GM12878 (cell line): Measurements from ENCODE around the gene SLC25A41. TPM values are rescaled to one million over a fixed set of nuclear protein-coding genes. Genes with fewer than 3 reads are reported as not detected.

Experiments
- ATF7 ChIP-seq: fragments of 450-650 bp; IDR thresholded peaks from 2 replicates; pipeline ENCODE4 v1.6.1; 2016; ENCODE audit warnings: low read depth, mild to moderate bottlenecking
- CHD1 ChIP-seq: IDR thresholded peaks from 2 replicates; pipeline ENCODE4 v1.6.1; 2012; ENCODE audit warnings: low read depth, low read length, improper control_type of control experiment
- CHD2 ChIP-seq: IDR thresholded peaks from 2 replicates; pipeline ENCODE4 v1.6.1; 2011; ENCODE audit warnings: low read depth, low read length, improper control_type of control experiment, borderline replicate concordance
- E2F8 ChIP-seq: fragments of 450-650 bp; IDR thresholded peaks from 2 replicates; pipeline ENCODE4 v1.6.1; 2018; ENCODE audit warnings: mild to moderate bottlenecking, low read depth, moderate library complexity; ENCODE audit not compliant: partially characterized antibody
- EED ChIP-seq: sonication (generic); IDR thresholded peaks from 2 replicates; pipeline ENCODE4 v1.6.1; 2016; ENCODE audit warnings: antibody characterized with exemption, low read depth
- ELK1 ChIP-seq: IDR thresholded peaks from 2 replicates; pipeline ENCODE4 v1.6.1; 2012; ENCODE audit warnings: low read depth, low read length, improper control_type of control experiment
- IRF5 ChIP-seq: fragments of 450-650 bp; IDR thresholded peaks from 2 replicates; pipeline ENCODE4 v1.6.1; 2017; ENCODE audit warnings: borderline replicate concordance
- KDM1A ChIP-seq: fragments of 200-600 bp; sonication (generic); IDR thresholded peaks from 2 replicates; pipeline ENCODE4 v1.6.1; 2016; ENCODE audit warnings: borderline replicate concordance
- MTA2 ChIP-seq: fragments of 450-650 bp; IDR thresholded peaks from 2 replicates; pipeline ENCODE4 v1.6.1; 2016; ENCODE audit warnings: low read depth, mild to moderate bottlenecking, moderate library complexity
- MXI1 ChIP-seq: fragments of 150-350 bp; IDR thresholded peaks from 2 replicates; pipeline ENCODE4 v1.6.1; 2011; ENCODE audit warnings: low read depth, mild to moderate bottlenecking, inconsistent platforms, low read length, improper control_type of control experiment
- NFYB ChIP-seq: IDR thresholded peaks from 2 replicates; pipeline ENCODE4 v1.6.1; 2011; ENCODE audit warnings: low read depth, mild to moderate bottlenecking, low read length, improper control_type of control experiment, moderate library complexity; ENCODE audit not compliant: insufficient read depth
- PBX3 ChIP-seq: IDR thresholded peaks from 2 replicates; pipeline ENCODE4 v1.6.1; 2011; ENCODE audit warnings: mild to moderate bottlenecking, low read depth, low read length, moderate library complexity; ENCODE audit not compliant: insufficient replicate concordance
- RAD51 ChIP-seq: fragments of 450-650 bp; IDR thresholded peaks from 2 replicates; pipeline ENCODE4 v1.6.1; 2016; ENCODE audit warnings: moderate library complexity, mild to moderate bottlenecking, inconsistent platforms
- SMC3 ChIP-seq: IDR thresholded peaks from 2 replicates; pipeline ENCODE4 v1.6.1; 2011; ENCODE audit warnings: low read length, improper control_type of control experiment, borderline replicate concordance
- TARDBP ChIP-seq: IDR thresholded peaks from 2 replicates; pipeline ENCODE4 v1.6.1; 2016; ENCODE audit warnings: borderline replicate concordance
- YY1 ChIP-seq: IDR thresholded peaks from 2 replicates; pipeline ENCODE4 v1.6.1; 2011; ENCODE audit warnings: low read depth, mild to moderate bottlenecking, low read length
- ZBED1 ChIP-seq: IDR thresholded peaks from 2 replicates; pipeline ENCODE4 v1.6.1; 2016; ENCODE audit warnings: borderline replicate concordance
- ZNF592 ChIP-seq: fragments of 450-650 bp; IDR thresholded peaks from 2 replicates; pipeline ENCODE4 v1.6.1; 2017; ENCODE audit warnings: mild to moderate bottlenecking, moderate library complexity
- polyA plus RNA-seq, 11 experiments: library from polyadenylated mRNA; depleted of rRNA in 4 of 11; unstranded in 6 of 11; stranded (reverse) in 5 of 11; fragments of >200 nt; fragmentation: Nextera tagmentation in 4 of 11; fragmentation: Illumina TruSeq in 1 of 11; extraction: Ambion mirVana in 4 of 11; extraction: Trizol in 1 of 11; gene quantifications; 1 replicate in 1 of 11; 2 replicates in 10 of 11; pipeline versions ENCODE4 v1.2.1 to v1.2.3, GENCODE V29; 2011 to 2016; ENCODE audit warnings: inconsistent platforms in 2 of 11, missing spikeins in 2 of 11, low read depth in 1 of 11
- total RNA-seq, 4 experiments: library from RNA; depleted of rRNA in 3 of 4; stranded (reverse); fragments of >200 nt in 3 of 4; fragmentation: Illumina TruSeq in 1 of 4; extraction: Trizol in 1 of 4; gene quantifications; 2 replicates each; pipeline versions ENCODE4 v1.2.1 to v1.2.3, GENCODE V29; 2013 to 2021

SLC25A41 gene
- total and polyA plus RNA-seq, 10 of the 15 experiments (the other 5 are each of a cell fraction or from before 2014, with no cell fraction given), result 0.23 to 1.2 (median 0.43) TPM; not detected in 2

GRCh38 chr19:6459262-6460098 lies 25.9 kb upstream of the SLC25A41 start, which contains the start of gene SLC25A23 (continued):
- no peak for TF ChIP-seq ZNF592
- TF ChIP-seq IRF5, result no peak
- TF ChIP-seq ATF7, result no peak
- TF ChIP-seq ELK1, result no peak
- TF ChIP-seq ZBED1, result no peak
- TF ChIP-seq MTA2, result no peak
- TF ChIP-seq EED, result no peak
- TF ChIP-seq KDM1A, result no peak
- no peak for TF ChIP-seq RAD51
- no peak for TF ChIP-seq E2F8
- peak; percentile 44; the same call in 1 of the 2 replicates for TF ChIP-seq YY1
- TF ChIP-seq TARDBP, result 0 out of 2 replicates have a peak, but pooled peaks have one; percentile 19
- TF ChIP-seq CHD2, result 0 out of 2 replicates have a peak, but pooled peaks have one; percentile 69
- TF ChIP-seq CHD1, result no peak
- TF ChIP-seq PBX3, result no peak
- TF ChIP-seq MXI1, result no peak; the same call in 1 of the 2 replicates
- no peak for TF ChIP-seq SMC3
- TF ChIP-seq NFYB, result no peak
